Keratinocyte (primary cell): Measurements from ENCODE around the gene NUDT6.

ENCODE experiments used
- CTCF ChIP-seq, 3 experiments: IDR thresholded peaks in 1 of 3; conservative IDR thresholded peaks in 1 of 3; optimal IDR thresholded peaks in 1 of 3; 2 replicates in 2 of 3; 3 replicates in 1 of 3; pipeline versions ENCODE3 to v1.5.1; 2011; ENCODE audit warnings: low read length in 3 of 3, mild to moderate bottlenecking in 3 of 3, moderate library complexity in 2 of 3, control low read depth in 1 of 3, inconsistent platforms in 1 of 3; ENCODE audit not compliant: insufficient read depth in 2 of 3; ENCODE audit errors: extremely low read depth in 1 of 3
- EZH2 ChIP-seq: IDR thresholded peaks from one replicate; pipeline ENCODE4 v1.6.1; 2012; ENCODE audit warnings: inconsistent platforms, mild to moderate bottlenecking, low read length, moderate library complexity

GRCh38 chr4:122959441-122959840 is 37.0 kb upstream of the NUDT6 start:
- TF ChIP-seq CTCF (optimal IDR thresholded peaks at IDR 0.05 in 1 of 3, IDR thresholded peaks at IDR 0.05 in 1 of 3, conservative IDR thresholded peaks at IDR 0.05 in 1 of 3; ENCODE audit: extremely low read depth in 1 of 3, insufficient read depth in 2 of 3, low read length in 3 of 3) (no peak), EZH2 (no peak)
